Esophagus muscularis mucosa (tissue), 4 donors: ENCODE data around the gene ASXL2.

ENCODE experiments used
- EP300 ChIP-seq: sonication (generic); formaldehyde crosslinking; IDR thresholded peaks from one replicate; pipeline ENCODE4 v1.6.1; 2017; ENCODE audit warnings: antibody characterized with exemption
- POLR2A ChIP-seq: fragments of 450-650 bp; IDR thresholded peaks from one replicate; pipeline ENCODE4 v1.6.1; 2017; ENCODE audit warnings: antibody characterized with exemption, moderate library complexity, mild to moderate bottlenecking, low read depth
- POLR2AphosphoS5 ChIP-seq, 2 donors: sonication (generic); formaldehyde crosslinking; IDR thresholded peaks; one replicate each; pipeline ENCODE4 v1.6.1; 2017; ENCODE audit warnings: antibody characterized with exemption in 2 of 2
- TF ChIP-seq, protein P1 (sequence below), 3 experiments: fragments of 200-600 bp in 2 of 3; fragments of 450-650 bp in 1 of 3; sonication (generic) in 2 of 3; IDR thresholded peaks; one replicate each; pipeline ENCODE4 v1.5.1; 2017 to 2019; ENCODE audit warnings: antibody characterized with exemption in 3 of 3, mild to moderate bottlenecking in 2 of 3, moderate library complexity in 1 of 3

DNA sequence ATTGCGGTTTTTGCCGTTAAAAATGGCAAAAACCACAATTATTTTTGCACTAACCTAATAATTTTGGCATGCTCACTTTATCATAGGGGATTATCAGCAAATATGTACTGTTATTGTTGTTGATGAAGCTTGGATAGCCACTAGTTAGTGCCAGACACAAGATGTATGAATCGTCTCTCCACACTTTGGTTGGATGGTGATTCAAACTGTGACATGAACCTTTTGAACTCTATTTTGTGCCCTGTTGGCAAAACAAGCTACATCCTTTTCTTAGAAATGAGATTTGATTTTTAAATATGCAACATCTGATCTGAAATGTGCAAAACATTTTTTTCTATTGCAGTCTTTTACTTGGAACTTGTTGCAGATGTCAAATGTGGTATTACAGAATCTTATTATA lies 156.1 kb downstream of the ASXL2 start:
- TF ChIP-seq POLR2A (no peak), EP300 (no peak), POLR2AphosphoS5 (IDR thresholded peaks at IDR 0.05) (no peak)
- TF ChIP-seq, protein P1, sequence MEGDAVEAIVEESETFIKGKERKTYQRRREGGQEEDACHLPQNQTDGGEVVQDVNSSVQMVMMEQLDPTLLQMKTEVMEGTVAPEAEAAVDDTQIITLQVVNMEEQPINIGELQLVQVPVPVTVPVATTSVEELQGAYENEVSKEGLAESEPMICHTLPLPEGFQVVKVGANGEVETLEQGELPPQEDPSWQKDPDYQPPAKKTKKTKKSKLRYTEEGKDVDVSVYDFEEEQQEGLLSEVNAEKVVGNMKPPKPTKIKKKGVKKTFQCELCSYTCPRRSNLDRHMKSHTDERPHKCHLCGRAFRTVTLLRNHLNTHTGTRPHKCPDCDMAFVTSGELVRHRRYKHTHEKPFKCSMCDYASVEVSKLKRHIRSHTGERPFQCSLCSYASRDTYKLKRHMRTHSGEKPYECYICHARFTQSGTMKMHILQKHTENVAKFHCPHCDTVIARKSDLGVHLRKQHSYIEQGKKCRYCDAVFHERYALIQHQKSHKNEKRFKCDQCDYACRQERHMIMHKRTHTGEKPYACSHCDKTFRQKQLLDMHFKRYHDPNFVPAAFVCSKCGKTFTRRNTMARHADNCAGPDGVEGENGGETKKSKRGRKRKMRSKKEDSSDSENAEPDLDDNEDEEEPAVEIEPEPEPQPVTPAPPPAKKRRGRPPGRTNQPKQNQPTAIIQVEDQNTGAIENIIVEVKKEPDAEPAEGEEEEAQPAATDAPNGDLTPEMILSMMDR (IDR thresholded peaks at IDR 0.05): no peak
